Pons (tissue), 1 donor: ENCODE results near the gene KRTAP12-1.

Source experiments
- DNase-seq: peaks from one replicate; pipeline ENCODE4 v3.0.0-alpha.2; 2016; ENCODE audit warnings: low spot score

The KRTAP12-1 gene

GRCh38 chr21:44711327-44712202, 29.6 kb upstream of the KRTAP12-1 start, which contains the start of gene TSPEAR:
TSS of gene TSPEAR (minus strand) at chr21:44711572. CDS start at chr21:44711514, 58 bp downstream.
- DNase-seq: no peak

GRCh38 chr21:44710756-44711326, 28.9 kb upstream of the KRTAP12-1 start:
- DNase-seq: no peak

GRCh38 chr21:44710294-44710665, 28.3 kb upstream of the KRTAP12-1 start:
- no peak for DNase-seq

GRCh38 chr21:44709426-44710293, 27.7 kb upstream of the KRTAP12-1 start:
- DNase-seq: no peak

- DNase-seq: no peak
Measured at GRCh38 chr21:44708866-44709425, 27.0 kb upstream of the KRTAP12-1 start.

GRCh38 chr21:44708213-44708865, 26.4 kb upstream of the KRTAP12-1 start:
- no peak for DNase-seq

- no peak for DNase-seq
Measured at GRCh38 chr21:44706706-44707581, 25.0 kb upstream of the KRTAP12-1 start.

GRCh38 chr21:44706026-44706705, 24.2 kb upstream of the KRTAP12-1 start:
- DNase-seq: no peak

- no peak for DNase-seq
Measured at GRCh38 chr21:44704636-44705001, 22.7 kb upstream of the KRTAP12-1 start.

GRCh38 chr21:44703731-44704635, 22.0 kb upstream of the KRTAP12-1 start:
- DNase-seq: no peak

- no peak for DNase-seq
Measured at GRCh38 chr21:44702973-44703730, 21.2 kb upstream of the KRTAP12-1 start.

GRCh38 chr21:44702111-44702972, 20.4 kb upstream of the KRTAP12-1 start:
- DNase-seq: no peak

- DNase-seq: no peak
Measured at GRCh38 chr21:44701541-44701940, 19.6 kb upstream of the KRTAP12-1 start.

- no peak for DNase-seq
Measured at GRCh38 chr21:44701023-44701400, 19.0 kb upstream of the KRTAP12-1 start.

- no peak for DNase-seq
Measured at GRCh38 chr21:44700101-44701022, 18.4 kb upstream of the KRTAP12-1 start.

GRCh38 chr21:44699502-44700001, 17.6 kb upstream of the KRTAP12-1 start:
- DNase-seq: no peak
